ENCODE measurements around the gene SOX13. TPM values are rescaled to one million over a fixed set of nuclear protein-coding genes. Genes with fewer than 3 reads are reported as not detected.

The SOX13 gene
- total and polyA plus RNA-seq, 2 of the 4 experiments (the other 2 are of a cell fraction) = 0.54 to 3.5 TPM

- no peak for TF ChIP-seq RFX5 (IDR thresholded peaks at IDR 0.05; ENCODE audit: low read depth, low read length)
- TF ChIP-seq SMC3 (IDR thresholded peaks at IDR 0.05; ENCODE audit: low read depth, low read length) = no peak
Observed at GRCh38 chr1:204147406-204148383, 74.8 kb downstream of the SOX13 start (continued).

DNA sequence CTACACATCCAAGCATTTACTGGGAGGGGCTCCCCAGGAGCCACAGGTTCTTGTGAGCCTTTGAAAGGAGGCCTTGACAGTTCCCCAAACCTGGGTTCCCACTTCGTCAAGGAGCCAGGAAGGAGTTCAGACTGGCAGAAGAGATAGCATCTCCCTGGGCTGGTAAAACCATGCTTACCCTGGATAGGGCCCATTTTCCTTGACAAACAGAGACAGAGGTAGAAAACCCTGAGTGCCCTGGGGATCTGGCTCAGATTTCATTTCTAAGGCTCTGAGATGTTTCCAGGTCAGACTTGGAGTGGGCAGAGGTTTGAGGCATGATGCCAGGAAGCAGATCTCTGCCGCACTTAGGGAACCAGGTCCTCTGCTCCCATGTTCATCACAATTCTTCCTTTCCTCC is 76.2 kb downstream of the SOX13 start:
- H2BK5ac ChIP-seq (ENCODE audit: low read depth, low read length, poor library complexity, severe bottlenecking) = no peak overlapping the region
- no peak overlapping the region for H3K56ac ChIP-seq (ENCODE audit: extremely low read depth, insufficient read depth, low read length)
- no peaks in the 10 kb centered on the region for H3K9me3 ChIP-seq (ENCODE audit: control insufficient read depth, insufficient read depth, low read length)
- H3K9me1 ChIP-seq (ENCODE audit: insufficient read depth, low read length) = peaks cover 7% of the 10 kb centered on the region; the same call in 1 of the 2 replicates
- no peak overlapping the region for H3K4me3 ChIP-seq (ENCODE audit: insufficient read depth, low read depth, low read length)
- H3K9ac ChIP-seq (ENCODE audit: low read depth, low read length) = no peak overlapping the region
- no peak overlapping the region for H4K5ac ChIP-seq (ENCODE audit: low read depth, low read length)
- ChIA-PET CTCF (no interaction called here), POLR2A (ENCODE audit: unreplicated experiment) (no interaction called here)
- H3K27me3 ChIP-seq (ENCODE audit: control insufficient read depth, insufficient read depth, low read length) = no peaks in the 10 kb centered on the region
- intact Hi-C loops (cut with micrococcal nuclease) = no loop called here
- no peak overlapping the region for H4K8ac ChIP-seq (ENCODE audit: low read depth in 2 of 2, low read length in 2 of 2)
- no peaks in the 10 kb centered on the region for H4K20me1 ChIP-seq (ENCODE audit: insufficient read depth, low read length)
- H3K4ac ChIP-seq (ENCODE audit: low read depth, low read length) = no peak overlapping the region
- no peak overlapping the region for H2BK15ac ChIP-seq (ENCODE audit: low read depth, low read length)
- DNase-seq = no peak
- WGBS, 2 experiments (ENCODE audit: extremely low coverage in 2 of 2, insufficient read length in 1 of 2) = 78% methylated on average over 1 of the region's 2 CpGs; no CpG with 5 or more reads in 1 of the 2 experiments
- H3K36me3 ChIP-seq (ENCODE audit: control insufficient read depth, insufficient read depth, low read length) = peaks cover 9% of the 10 kb centered on the region
- BruUV-seq (replicated peaks) = no TSS peak
- H2AK5ac ChIP-seq (ENCODE audit: low read depth, low read length) = no peak overlapping the region
- no peak overlapping the region for H2BK120ac ChIP-seq (ENCODE audit: low read depth, low read length)
- H4K91ac ChIP-seq (ENCODE audit: insufficient read depth, low read depth, low read length) = no peak overlapping the region
- no peak overlapping the region for H2BK20ac ChIP-seq (ENCODE audit: low read depth, low read length)
- no peak overlapping the region for H3K27ac ChIP-seq (ENCODE audit: insufficient read depth, low read length)
- H3K4me2 ChIP-seq (ENCODE audit: low read depth, low read length) = no peak overlapping the region
- no peak for ATAC-seq (ENCODE audit: low read depth)
- no peak for TF ChIP-seq CEBPB (IDR thresholded peaks at IDR 0.05; ENCODE audit: low read depth, low read length)
- TF ChIP-seq CTCF (conservative IDR thresholded peaks at IDR 0.05; ENCODE audit: low read depth, low read length) = no peak
- no peak overlapping the region for H3K14ac ChIP-seq (replicated peaks; ENCODE audit: low read depth, low read length)
- no peak overlapping the region for H2AFZ ChIP-seq (replicated peaks; ENCODE audit: low read length, poor library complexity)
- dilution Hi-C loops (cut with HindIII; ENCODE audit: low sequenced_read_pairs, unreplicated experiment) = loop anchor here (25.0 kb wide), 1 partner anchor 287 kb away; the partner anchor contains the start of gene SNRPE
- in situ Hi-C loops (cut with MboI; ENCODE audit: low sequenced_read_pairs) = no loop called here
- H3K18ac ChIP-seq (ENCODE audit: low read depth, low read length) = no peak overlapping the region
- H2AK9ac ChIP-seq (replicated peaks; ENCODE audit: low read depth, low read length, poor library complexity) = no peak overlapping the region
- H3K23ac ChIP-seq (ENCODE audit: low read depth, low read length) = no peak overlapping the region
- peaks cover 7% of the 10 kb centered on the region for H3K4me1 ChIP-seq (ENCODE audit: control insufficient read depth, insufficient read depth, low read length)
- peaks cover 0 to 9% of the 10 kb centered on the region in 2 experiments; a peak in 3 of 4 replicates for H3K79me1 ChIP-seq (ENCODE audit: low read depth in 1 of 2, low read length in 2 of 2)
